Measurements from ENCODE around the gene IGF1R.

Gene IGF1R

DNA sequence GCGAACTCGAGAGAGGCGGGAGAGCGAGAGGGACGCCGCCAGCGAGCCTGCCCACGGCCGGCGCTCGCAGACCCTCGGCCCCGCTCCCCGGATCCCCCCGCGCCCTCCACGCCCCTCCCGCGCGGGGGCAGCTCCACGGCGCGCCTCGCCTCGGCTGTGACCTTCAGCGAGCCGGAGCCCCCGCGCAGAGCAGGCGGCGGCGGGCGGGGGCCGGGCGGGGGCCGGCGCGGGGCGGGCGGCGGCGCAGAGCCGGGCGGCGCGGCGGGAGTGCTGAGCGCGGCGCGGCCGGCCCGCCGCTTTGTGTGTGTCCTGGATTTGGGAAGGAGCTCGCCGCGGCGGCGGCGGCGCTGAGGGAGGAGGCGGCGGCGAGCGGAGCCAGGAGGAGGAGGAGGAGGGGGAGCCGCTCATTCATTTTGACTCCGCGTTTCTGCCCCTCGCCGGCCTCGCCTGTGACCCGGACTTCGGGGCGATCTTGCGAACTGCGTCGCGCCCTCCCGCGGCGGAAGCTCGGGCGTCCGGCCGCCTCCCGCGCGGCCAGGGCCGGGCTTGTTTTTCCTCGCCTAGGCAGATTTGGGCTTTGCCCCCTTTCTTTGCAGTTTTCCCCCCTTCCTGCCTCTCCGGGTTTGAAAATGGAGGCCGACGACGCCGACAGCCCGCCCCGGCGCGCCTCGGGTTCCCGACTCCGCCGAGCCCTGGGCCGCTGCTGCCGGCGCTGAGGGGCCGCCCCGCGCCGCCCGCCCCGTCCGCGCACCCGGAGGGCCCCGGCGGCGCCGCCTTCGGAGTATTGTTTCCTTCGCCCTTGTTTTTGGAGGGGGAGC lies 524 bp downstream of the IGF1R start:
- DNase-seq (ENCODE audit: low read depth in 2 of 3, low spot score in 1 of 3): peak in 2 of 3 donors; percentile 11 to 24

GRCh38 chr15:98649472-98650416 lies 1.4 kb downstream of the IGF1R start:
- peak in 1 of 3 donors; percentile 20 for DNase-seq (ENCODE audit: low read depth in 2 of 3, low spot score in 1 of 3)

DNA sequence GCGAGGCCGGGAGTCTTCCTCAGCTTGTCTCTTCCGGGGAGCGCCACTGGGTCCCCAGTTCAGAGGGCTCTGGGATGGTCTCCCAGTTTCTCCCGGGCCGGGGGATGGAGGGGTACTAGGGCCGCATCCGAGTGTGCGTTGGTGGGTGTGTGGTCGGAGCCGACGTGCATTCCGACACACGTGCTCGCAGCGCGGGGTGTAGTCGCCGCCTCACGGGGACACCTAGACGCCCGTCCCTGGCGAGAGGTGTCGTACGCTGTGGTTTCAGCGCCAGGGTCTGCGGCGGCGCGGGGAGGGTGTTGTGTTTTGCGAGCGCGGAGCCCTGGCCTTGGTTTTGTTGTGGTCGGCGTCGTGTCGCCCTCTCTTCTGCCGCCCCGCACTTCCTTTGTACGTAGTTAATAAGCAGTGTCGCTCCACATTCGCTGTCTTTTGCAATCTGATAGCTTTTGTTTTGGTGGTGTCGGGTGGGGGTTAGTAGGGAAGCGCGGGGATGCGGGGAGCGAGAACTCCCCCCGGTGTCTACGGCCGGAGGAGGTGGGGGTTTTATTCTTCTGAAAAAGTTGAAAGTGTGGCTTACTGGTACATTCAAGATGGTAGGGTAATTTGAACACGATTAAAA lies 2.2 kb downstream of the IGF1R start:
- DNase-seq (ENCODE audit: low read depth in 2 of 3, low spot score in 1 of 3): peak in 2 of 3 donors; percentile 23

GRCh38 chr15:98651036-98651481 lies 2.7 kb downstream of the IGF1R start:
- peak in 2 of 3 donors; percentile 2 to 10 for DNase-seq (ENCODE audit: low read depth in 2 of 3, low spot score in 1 of 3)

DNA sequence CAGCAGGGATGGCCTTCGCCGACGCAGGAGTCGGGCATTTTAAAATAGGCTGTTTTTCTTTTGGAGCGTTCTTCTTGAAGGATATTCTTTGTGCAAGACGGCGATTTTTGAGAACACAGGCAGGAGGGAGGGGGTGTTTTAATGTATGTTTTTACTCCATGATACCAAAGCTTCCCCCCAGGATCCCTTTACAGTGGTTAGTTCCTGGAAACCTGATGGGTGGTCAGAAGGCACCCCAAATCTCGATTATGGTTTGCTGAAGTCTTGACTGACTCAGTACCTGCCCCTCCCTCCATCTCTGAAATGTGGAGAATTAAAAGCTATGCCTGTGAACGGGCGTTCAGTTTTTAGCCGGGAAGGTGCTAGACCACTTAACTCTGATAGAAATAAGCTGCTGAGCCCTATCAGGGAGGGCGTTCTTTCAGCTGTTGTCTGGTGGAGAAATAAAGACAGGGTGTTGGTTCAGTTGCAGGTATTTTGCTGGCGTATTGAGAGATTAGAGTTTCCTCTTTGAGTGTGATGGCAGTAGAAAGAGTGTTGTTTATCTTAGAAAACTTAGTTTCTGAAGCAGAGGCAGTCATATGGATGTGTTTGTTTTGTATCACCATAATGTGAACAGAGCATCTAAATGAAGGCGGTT lies 3.4 kb downstream of the IGF1R start:
- DNase-seq (ENCODE audit: low read depth in 2 of 3, low spot score in 1 of 3): no peak

DNA sequence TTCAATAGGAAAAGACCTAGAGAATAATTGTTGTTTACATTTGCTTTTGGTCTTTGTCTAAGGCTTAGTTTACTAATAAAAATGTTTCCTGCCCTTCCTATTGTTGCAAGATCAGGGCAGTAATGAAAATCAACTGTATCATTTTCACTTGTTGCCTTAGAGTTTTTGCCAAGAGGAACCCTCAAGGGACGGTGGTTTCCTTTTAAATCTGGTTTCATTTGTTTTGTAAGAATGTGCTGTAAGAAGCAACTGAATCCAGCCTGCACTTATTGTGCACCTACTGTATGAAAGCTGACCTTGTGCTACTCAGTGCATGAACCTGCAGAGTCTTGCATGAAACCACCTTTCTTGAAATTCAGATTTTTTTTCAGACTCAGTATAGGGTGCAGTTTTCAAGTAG lies 5.3 kb downstream of the IGF1R start:
- no peak for DNase-seq (ENCODE audit: low read depth in 2 of 3, low spot score in 1 of 3)

DNA sequence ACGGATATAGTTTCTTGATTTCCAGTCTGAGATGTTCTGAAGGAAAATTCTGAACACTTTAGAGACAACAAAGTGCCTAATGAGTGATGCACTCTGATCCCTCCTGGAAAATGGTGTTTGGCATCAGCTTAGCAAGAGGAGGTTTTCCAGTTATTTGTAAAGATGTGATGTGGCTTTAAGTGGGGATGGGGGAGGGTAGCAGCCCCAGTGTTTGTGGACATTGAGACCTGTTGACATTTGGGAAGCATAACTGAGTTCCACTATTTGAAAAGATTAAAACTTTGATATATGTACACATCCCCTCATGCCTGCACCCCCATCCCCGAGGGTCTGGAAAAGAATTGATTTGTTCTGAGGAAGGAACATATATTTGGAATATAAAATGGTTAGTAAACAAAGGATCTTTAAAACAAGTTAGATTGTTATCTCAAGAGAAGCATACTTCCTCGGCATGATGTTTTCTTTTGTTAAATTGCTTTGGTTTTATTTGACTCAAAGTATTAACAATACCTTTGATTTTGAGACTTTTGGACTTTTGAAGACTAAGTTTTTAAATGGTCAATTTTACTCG lies 6.5 kb downstream of the IGF1R start:
- no peak for DNase-seq (ENCODE audit: low read depth in 2 of 3, low spot score in 1 of 3)

GRCh38 chr15:98655732-98656131 lies 7.4 kb downstream of the IGF1R start:
- DNase-seq (ENCODE audit: low read depth in 2 of 3, low spot score in 1 of 3): no peak

DNA sequence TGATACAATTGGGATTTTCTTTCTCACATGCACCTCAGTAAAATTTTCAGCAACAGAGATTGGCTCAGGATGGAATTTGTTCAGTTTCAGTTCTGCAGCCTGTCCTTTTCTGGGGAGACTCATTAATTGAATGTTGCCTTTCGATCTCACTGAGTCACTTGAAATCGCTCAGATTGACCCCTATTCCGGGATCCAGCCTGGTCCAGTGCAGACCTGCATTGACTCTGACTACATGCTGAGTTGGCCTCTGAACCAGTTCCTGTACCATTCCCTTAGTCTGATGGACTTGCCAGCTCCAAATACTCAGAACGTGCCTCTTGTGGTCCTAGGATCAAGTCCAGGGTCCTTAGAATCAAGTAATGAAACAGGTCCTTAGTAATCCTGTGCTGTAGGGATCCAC lies 9.4 kb downstream of the IGF1R start:
- DNase-seq (ENCODE audit: low read depth in 2 of 3, low spot score in 1 of 3): no peak

DNA sequence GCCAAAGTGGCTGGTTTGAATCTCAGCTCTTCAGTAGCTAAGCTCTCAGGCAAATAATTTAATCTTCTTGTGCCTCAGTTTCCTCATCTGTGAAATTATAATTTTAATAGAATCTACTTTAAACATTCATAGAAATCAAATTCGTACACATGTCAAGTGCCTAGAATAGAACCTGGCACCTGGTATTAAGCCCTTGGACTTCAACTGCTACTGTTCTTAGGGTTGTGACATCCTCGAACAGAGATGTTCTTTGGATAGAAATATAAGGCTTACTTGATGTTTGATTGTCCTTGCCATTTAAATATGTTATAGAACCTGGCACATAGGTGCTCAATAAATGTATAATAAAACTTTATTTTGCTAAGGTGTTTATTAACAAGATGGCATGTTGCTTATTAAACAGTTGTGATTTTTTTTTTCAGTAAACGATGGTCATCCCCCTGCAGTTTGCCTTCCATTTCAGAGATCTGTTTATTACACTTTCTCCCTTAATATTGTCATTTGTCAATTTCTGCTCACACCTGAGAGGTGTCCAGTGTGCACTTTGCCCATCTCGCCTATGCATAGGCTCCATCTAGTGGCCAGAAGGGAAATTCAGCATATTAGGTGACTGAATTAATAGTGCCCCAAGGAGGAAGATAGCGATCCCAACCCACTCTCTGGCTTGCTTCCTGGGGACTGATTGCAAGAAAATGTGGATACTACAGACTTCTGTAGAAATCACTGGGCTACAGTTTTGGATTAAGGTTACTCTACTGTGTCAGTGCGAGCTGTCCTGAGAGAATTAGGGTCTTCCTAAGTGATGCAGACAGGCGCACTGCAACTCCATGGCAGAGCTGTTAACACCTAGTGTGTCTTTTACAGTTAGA lies 10.7 kb downstream of the IGF1R start:
- DNase-seq (ENCODE audit: low read depth in 2 of 3, low spot score in 1 of 3): peak in 1 of 3 donors; percentile 14

DNA sequence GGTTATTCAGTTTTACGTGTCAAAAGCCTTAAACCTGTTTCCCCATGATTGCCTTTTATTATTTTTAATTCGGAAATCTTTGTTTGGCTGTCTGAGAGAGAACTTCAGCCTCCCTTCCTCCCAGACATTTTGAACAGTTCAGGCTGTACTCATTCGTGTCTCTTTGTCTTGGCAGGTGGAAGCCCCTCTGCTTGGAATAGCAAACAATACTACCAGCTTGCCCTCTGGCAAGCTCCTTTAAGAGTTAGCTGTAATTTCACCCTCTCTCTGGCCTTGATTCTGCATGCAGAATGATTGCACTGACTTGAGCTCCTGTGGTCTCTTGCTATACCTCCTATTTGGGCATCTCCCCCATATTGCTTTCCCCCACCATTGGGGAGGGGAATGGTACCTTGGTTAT lies 11.7 kb downstream of the IGF1R start:
- DNase-seq (ENCODE audit: low read depth in 2 of 3, low spot score in 1 of 3): no peak

- DNase-seq (ENCODE audit: low read depth in 2 of 3, low spot score in 1 of 3): no peak
Observed at GRCh38 chr15:98663045-98663444, 14.7 kb downstream of the IGF1R start.

DNA sequence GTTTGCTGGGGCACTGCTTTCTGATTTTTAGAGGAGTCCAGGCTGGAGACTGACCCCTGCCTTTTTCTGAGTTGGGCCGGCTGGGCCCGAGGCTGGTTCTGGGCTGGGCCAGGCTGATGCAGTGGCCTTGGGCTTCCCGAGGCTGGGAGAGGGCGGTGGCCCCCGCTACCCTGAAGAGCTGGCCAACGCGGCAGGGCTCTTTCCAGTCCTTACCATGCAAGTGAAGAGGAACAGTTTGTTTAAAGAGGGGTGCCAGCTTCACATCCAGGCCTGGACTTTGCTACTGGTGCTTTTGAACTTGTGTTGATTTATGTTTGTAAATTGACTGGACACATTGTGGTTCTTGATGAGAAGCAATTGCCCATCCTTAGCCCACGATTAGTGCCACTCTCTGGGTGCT lies 15.3 kb downstream of the IGF1R start:
- no peak for DNase-seq (ENCODE audit: low read depth in 2 of 3, low spot score in 1 of 3)

- DNase-seq (ENCODE audit: low read depth in 2 of 3, low spot score in 1 of 3): no peak
Observed at GRCh38 chr15:98666441-98666840, 18.1 kb downstream of the IGF1R start.

GRCh38 chr15:98666841-98667240 lies 18.5 kb downstream of the IGF1R start:
- no peak for DNase-seq (ENCODE audit: low read depth in 2 of 3, low spot score in 1 of 3)

GRCh38 chr15:98667521-98668179 lies 19.3 kb downstream of the IGF1R start:
- DNase-seq (ENCODE audit: low read depth in 2 of 3, low spot score in 1 of 3): no peak

GRCh38 chr15:98668566-98669308 lies 20.4 kb downstream of the IGF1R start:
- peak; percentile 37 to 53 (median 44) for DNase-seq (ENCODE audit: low read depth in 2 of 3, low spot score in 1 of 3)

DNA sequence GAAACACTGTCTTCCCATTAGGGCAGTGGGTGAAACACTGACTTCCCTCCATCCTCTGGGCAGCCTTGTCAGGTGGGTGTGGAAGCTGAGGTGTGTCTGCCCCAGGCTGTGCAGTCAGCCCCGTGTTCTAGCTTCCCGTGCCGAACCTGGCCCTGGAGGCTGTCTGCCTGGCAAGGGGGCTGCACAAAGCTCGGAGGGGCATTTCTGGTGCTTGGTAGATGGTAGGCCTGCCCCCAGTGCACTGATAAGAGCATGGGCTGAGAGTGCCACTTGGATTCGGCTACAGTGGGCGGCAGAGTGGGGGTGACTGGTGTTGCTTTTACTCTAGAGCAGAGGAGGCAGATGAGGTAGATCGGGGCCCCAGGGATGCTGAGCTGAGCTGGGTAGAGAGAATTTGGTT lies 21.3 kb downstream of the IGF1R start:
- DNase-seq (ENCODE audit: low read depth in 2 of 3, low spot score in 1 of 3): no peak

All from stimulated activated CD4-positive, alpha-beta T cell treated with anti-CD3 and anti-CD28 coated beads, Interleukin-12 subunit alpha, Interleukin-12 subunit beta, amount 100 ng/mL, for 48 hours (primary cell).